ENCODE results near the gene CHTOP. TPM values are rescaled to one million over a fixed set of nuclear protein-coding genes. Genes with fewer than 3 reads are reported as not detected.

CHTOP gene
- total and polyA plus RNA-seq, 2 of the 13 experiments (the other 11 are each of a cell fraction or from before 2014, with no cell fraction given): 38.0 to 51.9 TPM

- TF ChIP-seq BCLAF1 (IDR thresholded peaks at IDR 0.05) (no peak), NFKBIZ (CRISPR knock-in tag; IDR thresholded peaks at IDR 0.05) (no peak), ZBTB43 (CRISPR knock-in tag; conservative IDR thresholded peaks at IDR 0.05) (0 out of 2 replicates have a peak, but pooled peaks have one; percentile 55), KAT7 (CRISPR knock-in tag; IDR thresholded peaks at IDR 0.05; ENCODE audit: borderline replicate concordance) (no peak), HNRNPH1 (optimal IDR thresholded peaks at IDR 0.05; ENCODE audit: low read depth, low read length) (peak; percentile 60), U2AF2 (IDR thresholded peaks at IDR 0.05; ENCODE audit: low read depth, low read length) (no peak), SCMH1 (CRISPR knock-in tag; IDR thresholded peaks at IDR 0.05; ENCODE audit: borderline replicate concordance) (no peak), ZNF556 (CRISPR knock-in tag; IDR thresholded peaks at IDR 0.05; ENCODE audit: borderline replicate concordance) (peak; percentile 69), TBX2 (CRISPR knock-in tag; IDR thresholded peaks at IDR 0.05; ENCODE audit: borderline replicate concordance) (peak; percentile 76; the same call in 1 of the 2 replicates), ZNF879 (CRISPR knock-in tag; IDR thresholded peaks at IDR 0.05) (0 out of 2 replicates have a peak, but pooled peaks have one; percentile 38), ZNF841 (CRISPR knock-in tag; IDR thresholded peaks at IDR 0.05; ENCODE audit: borderline replicate concordance) (no peak), HMG20A (CRISPR knock-in tag; IDR thresholded peaks at IDR 0.05; ENCODE audit: borderline replicate concordance) (no peak), PAWR (CRISPR knock-in tag; IDR thresholded peaks at IDR 0.05; ENCODE audit: borderline replicate concordance) (no peak), ZNF605 (CRISPR knock-in tag; IDR thresholded peaks at IDR 0.05) (peak; percentile 48; the same call in 1 of the 2 replicates), THAP8 (CRISPR knock-in tag; IDR thresholded peaks at IDR 0.05; ENCODE audit: borderline replicate concordance) (peak; percentile 67; the same call in 1 of the 2 replicates), DRAP1 (CRISPR knock-in tag; IDR thresholded peaks at IDR 0.05) (peak; percentile 94), MBD4 (IDR thresholded peaks at IDR 0.05; ENCODE audit: borderline replicate concordance, low read length) (no peak), ZNF737 (CRISPR knock-in tag; IDR thresholded peaks at IDR 0.05; ENCODE audit: borderline replicate concordance) (no peak), EZH2 (conservative IDR thresholded peaks at IDR 0.05; ENCODE audit: low read depth, low read length) (no peak), RFX5 (IDR thresholded peaks at IDR 0.05; ENCODE audit: low read depth, low read length) (no peak), ZNF562 (CRISPR knock-in tag; IDR thresholded peaks at IDR 0.05; ENCODE audit: borderline replicate concordance) (no peak), ZNF264 (CRISPR knock-in tag; IDR thresholded peaks at IDR 0.05) (no peak), SIX1 (CRISPR knock-in tag; IDR thresholded peaks at IDR 0.05; ENCODE audit: borderline replicate concordance) (no peak), ZKSCAN1 (IDR thresholded peaks at IDR 0.05; ENCODE audit: low read length) (no peak), ZFAT (CRISPR knock-in tag; conservative IDR thresholded peaks at IDR 0.05) (no peak), PRMT3 (CRISPR knock-in tag; IDR thresholded peaks at IDR 0.05; ENCODE audit: borderline replicate concordance, low read depth) (no peak)
These were observed 24.9 kb upstream of the CHTOP start (continued) for GRCh38 chr1:153608742-153609584.

All from HepG2 (cell line).